ENCODE results near the gene HSD3B7. TPM values are rescaled to one million over a fixed set of nuclear protein-coding genes. Genes with fewer than 3 reads are reported as not detected.

HSD3B7 gene
- total and polyA plus RNA-seq, 12 donors: 2.7 to 78.8 (median 32.8) TPM

GRCh38 chr16:30977502-30977901 is 7.5 kb upstream of the HSD3B7 start:
- TF ChIP-seq CTCF (IDR thresholded peaks at IDR 0.05) (no peak), POLR2A (IDR thresholded peaks at IDR 0.05) (no peak)
- Histone ChIP-seq H3K27me3 (no peaks in the 10 kb centered on the region), H3K27ac (no peak overlapping the region), H3K36me3 (replicated peaks in 1 of 2) (peaks cover 0 to 92% of the 10 kb centered on the region in 2 donors), H3K9me3 (replicated peaks in 1 of 3) (no peaks in the 10 kb centered on the region), H3K4me1 (replicated peaks in 1 of 2) (no peaks in the 10 kb centered on the region), H3K4me3 (no peak overlapping the region)
- no peak for DNase-seq
- WGBS, 4 donors: 77 to 87% (median 84%) methylated on average over 2 to 17 of the region's 17 CpGs
- intact Hi-C loops (cut with DNase I): no loop called here

DNA sequence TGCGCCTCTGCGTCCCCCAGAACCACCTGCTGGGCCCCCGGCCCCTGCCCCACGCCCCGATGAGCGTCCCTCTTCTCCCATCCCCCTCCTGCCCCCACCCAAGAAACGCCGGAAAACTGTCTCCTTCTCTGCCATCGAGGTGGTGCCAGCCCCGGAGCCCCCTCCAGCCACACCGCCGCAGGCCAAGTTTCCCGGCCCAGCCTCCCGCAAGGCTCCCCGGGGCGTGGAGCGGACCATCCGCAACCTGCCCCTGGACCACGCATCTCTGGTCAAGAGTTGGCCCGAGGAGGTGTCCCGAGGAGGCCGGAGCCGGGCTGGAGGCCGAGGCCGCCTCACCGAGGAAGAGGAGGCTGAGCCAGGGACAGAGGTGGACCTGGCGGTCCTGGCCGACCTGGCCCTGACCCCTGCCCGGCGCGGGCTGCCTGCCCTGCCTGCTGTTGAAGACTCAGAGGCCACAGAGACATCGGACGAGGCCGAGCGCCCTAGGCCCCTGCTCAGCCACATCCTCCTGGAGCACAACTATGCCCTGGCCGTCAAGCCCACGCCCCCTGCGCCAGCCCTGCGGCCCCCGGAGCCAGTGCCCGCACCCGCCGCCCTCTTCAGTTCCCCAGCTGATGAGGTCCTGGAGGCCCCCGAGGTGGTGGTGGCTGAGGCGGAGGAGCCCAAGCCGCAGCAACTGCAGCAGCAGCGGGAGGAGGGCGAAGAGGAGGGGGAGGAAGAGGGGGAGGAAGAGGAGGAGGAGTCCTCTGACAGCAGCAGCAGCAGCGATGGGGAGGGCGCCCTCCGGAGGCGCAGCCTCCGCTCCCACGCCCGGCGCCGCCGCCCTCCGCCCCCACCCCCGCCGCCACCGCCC is 5.6 kb upstream of the HSD3B7 start:
- intact Hi-C loops (cut with DNase I): loop anchor here (5.0 to 10.0 kb wide), 7 partner anchors 55 to 885 kb away; partner anchors contain the start of genes ZNF843 (in 2 of the 2), FBXL19 (in 1 of the 2) and PYCARD (in 1 of the 2)
- WGBS, 4 donors: 87 to 91% (median 88%) methylated on average over 18 to 62 of the region's 62 CpGs
- TF ChIP-seq POLR2A (IDR thresholded peaks at IDR 0.05) (no peak), CTCF (IDR thresholded peaks at IDR 0.05) (no peak)
- DNase-seq: no peak
- Histone ChIP-seq H3K36me3 (replicated peaks in 1 of 2) (peaks cover 0 to 91% of the 10 kb centered on the region in 2 donors), H3K9me3 (replicated peaks in 1 of 3) (no peaks in the 10 kb centered on the region), H3K4me3 (no peak overlapping the region), H3K4me1 (replicated peaks in 1 of 2) (no peaks in the 10 kb centered on the region), H3K27ac (no peak overlapping the region), H3K27me3 (no peaks in the 10 kb centered on the region)

DNA sequence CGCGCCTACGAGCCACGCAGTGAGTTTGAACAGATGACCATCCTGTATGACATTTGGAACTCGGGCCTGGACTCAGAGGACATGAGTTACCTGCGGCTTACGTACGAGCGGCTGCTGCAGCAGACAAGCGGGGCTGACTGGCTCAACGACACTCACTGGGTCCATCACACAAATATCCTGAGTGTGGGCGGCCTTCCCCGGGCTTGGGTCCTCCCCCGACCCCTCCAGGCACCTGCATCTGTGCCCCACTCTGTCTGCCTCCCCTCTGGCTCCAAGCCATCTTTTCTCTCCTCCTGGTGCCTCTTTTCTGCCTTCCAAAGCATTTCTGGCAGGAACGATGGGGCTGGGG is 5.0 kb upstream of the HSD3B7 start:
- H3K9me3 ChIP-seq (replicated peaks in 1 of 3): no peaks in the 10 kb centered on the region
- DNase-seq: no peak
- H3K27me3 ChIP-seq: no peaks in the 10 kb centered on the region
- H3K4me3 ChIP-seq: no peak overlapping the region
- H3K4me1 ChIP-seq (replicated peaks in 1 of 2): peaks cover 0 to under 1% of the 10 kb centered on the region in 2 donors
- no peak overlapping the region for H3K27ac ChIP-seq
- peaks cover 0 to 91% of the 10 kb centered on the region in 2 donors for H3K36me3 ChIP-seq (replicated peaks in 1 of 2)
- WGBS, 4 donors: 91 to 96% (median 94%) methylated on average over 15 of the region's 15 CpGs
- TF ChIP-seq POLR2A (IDR thresholded peaks at IDR 0.05) (no peak), CTCF (IDR thresholded peaks at IDR 0.05) (no peak)
- intact Hi-C loops (cut with DNase I): loop anchor here (5.0 to 10.0 kb wide), 7 partner anchors 55 to 885 kb away; partner anchors contain the start of genes ZNF843 (in 2 of the 2), FBXL19 (in 1 of the 2) and PYCARD (in 1 of the 2)

GRCh38 chr16:30980434-30980833 is 4.6 kb upstream of the HSD3B7 start:
- H3K27me3 ChIP-seq: no peaks in the 10 kb centered on the region
- intact Hi-C loops (cut with DNase I): loop anchor here (5.0 to 10.0 kb wide), 7 partner anchors 56 to 884 kb away; partner anchors contain the start of genes ZNF843 (in 2 of the 2), FBXL19 (in 1 of the 2) and PYCARD (in 1 of the 2)
- DNase-seq: no peak
- peaks cover 3 to 5% of the 10 kb centered on the region in 2 donors for H3K4me1 ChIP-seq (replicated peaks in 1 of 2)
- H3K27ac ChIP-seq: no peak overlapping the region
- H3K36me3 ChIP-seq (replicated peaks in 1 of 2): peaks cover 0 to 87% of the 10 kb centered on the region in 2 donors
- no peak overlapping the region for H3K4me3 ChIP-seq
- WGBS, 4 donors: 85 to 90% (median 87%) methylated on average over 25 to 29 of the region's 29 CpGs
- TF ChIP-seq CTCF (IDR thresholded peaks at IDR 0.05) (no peak), POLR2A (IDR thresholded peaks at IDR 0.05) (no peak)
- H3K9me3 ChIP-seq (replicated peaks in 1 of 3): no peaks in the 10 kb centered on the region

Measured in adrenal gland (tissue), 12 donors.